Upper lobe of left lung (tissue), 6 donors: ENCODE measurements around the gene RAI14. TPM values are rescaled to one million over a fixed set of nuclear protein-coding genes. Genes with fewer than 3 reads are reported as not detected.
"Not testable (repeated sequence)": the region's sequence is repeated elsewhere in the genome, so short reads cannot be mapped to it uniquely, and the experiment has no call there.

Source experiments
- ATAC-seq, 2 donors: fragments of 200-7000 bp; cut with Tn5 transposase; one replicate each; pipeline ENCODE4 v1.9.1; 2022; ENCODE audit warnings: mild to moderate bottlenecking in 2 of 2, moderate library complexity in 2 of 2; ENCODE audit not compliant: low FRiP score in 2 of 2
- DNase-seq, 2 donors: peaks; one replicate each; pipeline ENCODE4 v3.0.0-alpha.2; 2019 to 2020
- H3K27ac ChIP-seq, 4 donors: fragments of 200-600 bp; sonication (generic); one replicate each; pipeline ENCODE4 v1.5.1; 2016 to 2019
- H3K27me3 ChIP-seq, 4 donors: fragments of 200-600 bp; sonication (generic); one replicate each; pipeline ENCODE4 v1.5.1; 2017 to 2019
- H3K36me3 ChIP-seq, 4 donors: fragments of 200-600 bp; sonication (generic); one replicate each; pipeline ENCODE4 v1.5.1; 2016 to 2019
- H3K4me1 ChIP-seq, 4 donors: fragments of 200-600 bp; sonication (generic); one replicate each; pipeline ENCODE4 v1.5.1; 2018 to 2019
- H3K4me3 ChIP-seq, 4 donors: fragments of 200-600 bp; sonication (generic); one replicate each; pipeline ENCODE4 v1.5.1; 2017 to 2019; ENCODE audit warnings: mild to moderate bottlenecking in 2 of 4, moderate library complexity in 1 of 4
- H3K9me3 ChIP-seq, 4 donors: fragments of 200-600 bp; sonication (generic); one replicate each; pipeline ENCODE4 v1.5.1; 2018 to 2019
- CTCF ChIP-seq, 6 experiments: fragments of 450-650 bp in 4 of 6; fragments of 200-600 bp in 2 of 6; sonication (generic) in 2 of 6; IDR thresholded peaks; one replicate each; pipeline ENCODE4 v1.5.1; 2016 to 2019; ENCODE audit warnings: antibody characterized with exemption in 6 of 6
- EP300 ChIP-seq, 4 donors: sonication (generic); formaldehyde crosslinking; IDR thresholded peaks; one replicate each; pipeline ENCODE4 v1.5.1; 2017; ENCODE audit warnings: antibody characterized with exemption in 4 of 4, control low read depth in 2 of 4
- POLR2A ChIP-seq, 4 donors: fragments of 450-650 bp; IDR thresholded peaks; one replicate each; pipeline ENCODE4 v1.5.1; 2016 to 2017; ENCODE audit warnings: antibody characterized with exemption in 4 of 4, mild to moderate bottlenecking in 2 of 4
- POLR2AphosphoS5 ChIP-seq, 2 donors: sonication (generic); formaldehyde crosslinking; IDR thresholded peaks; one replicate each; pipeline ENCODE4 v1.5.1; 2017; ENCODE audit warnings: antibody characterized with exemption in 2 of 2
- WGBS, 2 donors: methylation state at CpG; one replicate each; pipeline ENCODE4 v1.1.5; 2017 to 2018; 5-methylcytosine and 5-hydroxymethylcytosine counted together
- total RNA-seq, 6 donors: library from RNA; depleted of rRNA in 4 of 6; stranded (reverse); fragments of >200 nt in 4 of 6; gene quantifications; one replicate each; pipeline versions ENCODE4 v1.1.0 to v1.2.1, GENCODE V29; 2016 to 2021
- donor health status: DM: no; HTN: no; CAD: no; lungs with moderate emphysema.
- donor health status: DM: no; HTN: yes; CAD: no; lungs with severe emphysema.

Gene RAI14
- total RNA-seq, 6 donors from 2014 or later: 34.0 to 88.6 (median 67.9) TPM

GRCh38 chr5:34698109-34698419 is 41.9 kb downstream of the RAI14 start:
- H3K27ac ChIP-seq: peak overlapping the region in 3 of 4 donors; percentile 52 to 56 (median 55)
- no peak for DNase-seq
- ATAC-seq: no peak
- no peaks in the 10 kb centered on the region for H3K9me3 ChIP-seq
- H3K27me3 ChIP-seq: no peaks in the 10 kb centered on the region
- H3K36me3 ChIP-seq: no peaks in the 10 kb centered on the region
- H3K4me3 ChIP-seq: no peak overlapping the region
- peaks cover 11 to 53% (median 31%) of the 10 kb centered on the region in 4 donors for H3K4me1 ChIP-seq
- TF ChIP-seq EP300 (IDR thresholded peaks at IDR 0.05) (no peak), POLR2A (IDR thresholded peaks at IDR 0.05) (no peak), CTCF (IDR thresholded peaks at IDR 0.05) (no peak), POLR2AphosphoS5 (IDR thresholded peaks at IDR 0.05) (no peak)

GRCh38 chr5:34698754-34699153 is 42.6 kb downstream of the RAI14 start:
- peak overlapping the region in 3 of 4 donors; percentile 52 to 56 (median 55) for H3K27ac ChIP-seq
- H3K9me3 ChIP-seq: no peaks in the 10 kb centered on the region
- no peaks in the 10 kb centered on the region for H3K27me3 ChIP-seq
- WGBS, 2 donors: 70 to 84% methylated on average over 6 of the region's 6 CpGs
- peak in 1 of 2 donors; percentile 75 for DNase-seq
- H3K4me1 ChIP-seq: peaks cover 11 to 47% (median 31%) of the 10 kb centered on the region in 4 donors
- no peaks in the 10 kb centered on the region for H3K36me3 ChIP-seq
- H3K4me3 ChIP-seq: no peak overlapping the region
- no peak for ATAC-seq
- TF ChIP-seq POLR2AphosphoS5 (IDR thresholded peaks at IDR 0.05) (no peak), EP300 (IDR thresholded peaks at IDR 0.05) (peak in 1 of 4 donors; percentile 19)

DNA sequence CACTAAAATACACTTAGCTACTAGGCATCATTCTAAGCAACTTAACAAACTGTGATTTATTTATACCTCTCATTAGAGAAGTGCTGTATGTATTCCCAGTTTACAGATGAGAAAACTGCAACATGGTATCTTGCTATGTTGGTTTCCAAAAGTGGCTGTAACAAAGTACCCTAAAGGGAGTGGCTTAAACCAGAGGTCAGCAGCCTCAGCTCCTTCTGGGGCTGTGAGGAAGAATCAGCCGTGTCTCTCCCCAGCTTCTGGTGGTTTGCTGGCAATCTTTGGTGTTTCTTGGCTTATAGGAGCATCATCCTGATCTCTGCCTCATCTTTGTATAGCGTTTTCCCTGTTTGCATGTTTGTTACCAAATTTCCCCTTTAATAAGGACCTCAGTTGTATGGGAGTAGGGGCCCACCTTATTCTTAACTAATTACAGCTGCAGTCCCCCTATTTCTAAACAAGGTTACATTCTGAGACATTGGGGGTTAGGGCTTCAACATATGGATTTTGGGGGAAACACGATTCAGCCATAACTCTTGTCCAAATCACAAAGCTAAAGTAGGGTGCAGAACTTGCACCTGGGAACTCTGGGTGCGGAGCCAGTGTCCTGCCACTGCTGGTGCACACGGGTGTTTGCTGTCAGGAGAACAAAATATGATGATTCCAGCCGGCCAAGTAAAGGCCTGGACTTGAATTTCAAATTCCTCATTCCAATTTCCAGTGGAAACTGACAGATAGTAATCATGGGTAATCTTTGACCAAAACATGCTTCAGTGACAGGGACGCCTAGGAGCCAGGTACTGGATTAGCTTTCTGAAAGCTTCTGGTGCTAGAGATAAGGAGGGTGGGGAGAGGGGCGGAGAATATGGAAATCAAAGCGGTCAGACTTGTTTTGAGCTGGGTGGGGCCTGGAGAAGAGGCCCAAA is 43.3 kb downstream of the RAI14 start:
- H3K27ac ChIP-seq: peak overlapping the region; percentile 42 to 55 (median 52)
- DNase-seq (peak in 1 of 2 donors; percentile 68), ATAC-seq (peak; percentile 59 to 85)
- peaks cover 11 to 47% (median 31%) of the 10 kb centered on the region in 4 donors for H3K4me1 ChIP-seq
- H3K9me3 ChIP-seq: no peaks in the 10 kb centered on the region
- H3K36me3 ChIP-seq: no peaks in the 10 kb centered on the region
- TF ChIP-seq EP300 (IDR thresholded peaks at IDR 0.05) (no peak), POLR2AphosphoS5 (IDR thresholded peaks at IDR 0.05) (peak in 1 of 2 donors; percentile 6), POLR2A (IDR thresholded peaks at IDR 0.05) (peak in 1 of 4 donors; percentile 39), CTCF (IDR thresholded peaks at IDR 0.05) (no peak)
- WGBS, 2 donors: 69 to 73% methylated on average over 9 of the region's 9 CpGs
- no peaks in the 10 kb centered on the region for H3K27me3 ChIP-seq
- H3K4me3 ChIP-seq: no peak overlapping the region

DNA sequence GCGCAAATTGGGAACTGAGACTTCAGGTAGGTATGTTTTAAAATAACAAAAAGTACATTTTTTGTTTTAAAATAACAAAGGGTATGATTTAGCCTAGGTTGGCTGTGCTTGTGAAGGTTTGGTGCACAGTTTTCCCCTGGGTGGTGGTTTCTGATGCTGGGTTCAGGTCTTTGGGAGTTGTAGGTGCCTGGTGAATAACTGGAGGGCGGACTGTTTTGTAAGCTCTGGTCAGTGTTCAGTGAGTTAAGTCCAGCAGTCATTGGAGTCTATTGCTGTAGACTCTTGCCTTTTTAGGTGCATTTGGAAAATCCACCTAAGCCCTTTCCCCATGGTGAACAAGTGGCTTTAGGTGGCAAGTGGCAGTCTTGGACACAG is 43.9 kb downstream of the RAI14 start:
- Histone ChIP-seq H3K27me3 (no peaks in the 10 kb centered on the region), H3K9me3 (no peaks in the 10 kb centered on the region), H3K27ac (peak overlapping the region; percentile 32 to 53 (median 47)), H3K4me3 (no peak overlapping the region), H3K36me3 (no peaks in the 10 kb centered on the region), H3K4me1 (peaks cover 8 to 41% (median 26%) of the 10 kb centered on the region in 4 donors)
- ATAC-seq (no peak), DNase-seq (no peak)
- WGBS, 2 donors: 79 to 80% methylated on average over 2 of the region's 2 CpGs
- TF ChIP-seq EP300 (IDR thresholded peaks at IDR 0.05): no peak
- TF ChIP-seq POLR2A (IDR thresholded peaks at IDR 0.05): no peak
- TF ChIP-seq CTCF (IDR thresholded peaks at IDR 0.05): no peak
- peak in 1 of 2 donors; percentile 3 for TF ChIP-seq POLR2AphosphoS5 (IDR thresholded peaks at IDR 0.05)

DNA sequence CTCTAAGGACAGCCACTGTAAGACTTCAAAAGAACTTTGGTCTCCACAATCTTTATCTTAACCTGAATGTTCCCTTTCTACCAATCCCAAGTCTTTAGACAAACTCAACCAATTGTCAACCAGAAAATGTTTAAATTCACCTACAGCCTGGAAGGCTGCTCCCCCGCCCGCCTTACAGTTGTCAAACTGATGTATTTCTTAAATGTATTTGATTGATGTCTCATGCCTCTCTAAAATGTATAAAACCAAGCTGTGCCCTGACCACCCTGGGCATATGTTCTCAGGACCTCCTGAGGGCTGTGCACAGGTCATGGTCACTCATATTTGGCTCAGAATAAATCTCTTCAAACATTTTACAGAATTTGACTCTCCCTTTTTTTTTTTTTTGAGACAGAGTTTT is 45.3 kb downstream of the RAI14 start:
- ATAC-seq, H3K27ac ChIP-seq, H3K4me3 ChIP-seq, DNase-seq, H3K9me3 ChIP-seq, H3K27me3 ChIP-seq, H3K36me3 ChIP-seq: not testable (repeated sequence)
- peaks cover 8 to 30% (median 21%) of the 10 kb centered on the region in 4 donors for H3K4me1 ChIP-seq
- WGBS, 2 donors: 93 to 94% methylated on average over 2 of the region's 2 CpGs
